Effector CD4-positive, alpha-beta T cell (primary cell): ENCODE measurements around the gene EXOC6B.

Experiments
- DNase-seq: peaks from one replicate; pipeline ENCODE4 v3.0.0-alpha.2; 2020

The EXOC6B gene

GRCh38 chr2:72263043-72263775, 562.6 kb downstream of the EXOC6B start:
- DNase-seq: no peak

- no peak for DNase-seq
These were observed 564.8 kb downstream of the EXOC6B start for GRCh38 chr2:72261076-72261475.

GRCh38 chr2:72255540-72255939, 570.3 kb downstream of the EXOC6B start:
- DNase-seq: no peak

- no peak for DNase-seq
These were observed 570.9 kb downstream of the EXOC6B start for GRCh38 chr2:72254831-72255451.

GRCh38 chr2:72238311-72238710, 587.5 kb downstream of the EXOC6B start:
- DNase-seq: no peak

- no peak for DNase-seq
These were observed 588.3 kb downstream of the EXOC6B start for GRCh38 chr2:72237549-72237948.

GRCh38 chr2:72236445-72237067, 589.3 kb downstream of the EXOC6B start:
- no peak for DNase-seq

- no peak for DNase-seq
These were observed 590.1 kb downstream of the EXOC6B start for GRCh38 chr2:72235497-72236415.

GRCh38 chr2:72233211-72233610, 592.6 kb downstream of the EXOC6B start:
- DNase-seq: no peak

GRCh38 chr2:72222829-72223564, 602.8 kb downstream of the EXOC6B start:
- no peak for DNase-seq

GRCh38 chr2:72220170-72220569, 605.7 kb downstream of the EXOC6B start:
- DNase-seq: no peak

- no peak for DNase-seq
These were observed 611.2 kb downstream of the EXOC6B start for GRCh38 chr2:72214429-72215143.

- DNase-seq: no peak
These were observed 613.4 kb downstream of the EXOC6B start for GRCh38 chr2:72212486-72212855.

- no peak for DNase-seq
These were observed 613.9 kb downstream of the EXOC6B start for GRCh38 chr2:72211777-72212485.

- no peak for DNase-seq
These were observed 614.5 kb downstream of the EXOC6B start for GRCh38 chr2:72211350-72211749.

- DNase-seq: no peak
These were observed 615.4 kb downstream of the EXOC6B start for GRCh38 chr2:72210470-72210869.

- DNase-seq: no peak
These were observed 617.6 kb downstream of the EXOC6B start for GRCh38 chr2:72208225-72208624.

GRCh38 chr2:72207334-72207733, 618.5 kb downstream of the EXOC6B start:
- DNase-seq: no peak

GRCh38 chr2:72205504-72205881, 620.3 kb downstream of the EXOC6B start:
- DNase-seq: no peak

- no peak for DNase-seq
These were observed 620.9 kb downstream of the EXOC6B start for GRCh38 chr2:72204786-72205503.
